ENCODE results near the gene ADRA1B.

ADRA1B gene

GRCh38 chr5:159902444-159903121, 13.7 kb upstream of the ADRA1B start:
- DNase-seq, result no peak

- DNase-seq, result no peak
Observed at GRCh38 chr5:159903131-159903530, 13.2 kb upstream of the ADRA1B start.

- DNase-seq, result no peak
Observed at GRCh38 chr5:159904874-159905273, 11.4 kb upstream of the ADRA1B start.

- no peak for DNase-seq
Observed at GRCh38 chr5:159905496-159905895, 10.8 kb upstream of the ADRA1B start.

GRCh38 chr5:159906463-159906862, 9.8 kb upstream of the ADRA1B start:
- DNase-seq, result no peak

- no peak for DNase-seq
Observed at GRCh38 chr5:159906943-159907342, 9.3 kb upstream of the ADRA1B start.

- DNase-seq, result no peak
Observed at GRCh38 chr5:159907689-159908590, 8.3 kb upstream of the ADRA1B start.

GRCh38 chr5:159908591-159908940, 7.7 kb upstream of the ADRA1B start:
- no peak for DNase-seq

- no peak for DNase-seq
Observed at GRCh38 chr5:159909126-159909525, 7.2 kb upstream of the ADRA1B start.

- DNase-seq, result no peak
Observed at GRCh38 chr5:159910207-159910842, 6.0 kb upstream of the ADRA1B start.

GRCh38 chr5:159910843-159911229, 5.4 kb upstream of the ADRA1B start:
- no peak for DNase-seq

- no peak for DNase-seq
Observed at GRCh38 chr5:159911349-159911748, 4.9 kb upstream of the ADRA1B start.

GRCh38 chr5:159912033-159912800, 4.1 kb upstream of the ADRA1B start:
- no peak for DNase-seq

- no peak for DNase-seq
Observed at GRCh38 chr5:159913048-159913447, 3.2 kb upstream of the ADRA1B start.

GRCh38 chr5:159913501-159913900, 2.8 kb upstream of the ADRA1B start:
- DNase-seq, result no peak

GRCh38 chr5:159916841-159917761, 819 bp downstream of the ADRA1B start:
- no peak for DNase-seq

GRCh38 chr5:159917994-159918393, 1.7 kb downstream of the ADRA1B start:
- no peak for DNase-seq

GRCh38 chr5:159921721-159922120, 5.4 kb downstream of the ADRA1B start:
- DNase-seq, result no peak

GRCh38 chr5:159923008-159923407, 6.7 kb downstream of the ADRA1B start:
- DNase-seq, result no peak

- DNase-seq, result no peak
Observed at GRCh38 chr5:159928122-159928909, 12.0 kb downstream of the ADRA1B start.

- DNase-seq, result no peak
Observed at GRCh38 chr5:159929176-159929575, 12.9 kb downstream of the ADRA1B start.
